Nephron (organoid): Measurements from ENCODE around the gene NIN.

Source experiments
- H3K27ac Mint-ChIP-seq, 3 experiments: 2 replicates each; pipeline ENCODE4 v1.8.0; 2020; ENCODE audit warnings: mixed read lengths in 3 of 3, mild to moderate bottlenecking in 2 of 3, moderate library complexity in 1 of 3
- H3K27me3 Mint-ChIP-seq: 2 replicates; pipeline ENCODE4 v1.8.0; 2021; ENCODE audit warnings: low read depth, mild to moderate bottlenecking, moderate library complexity, mixed read lengths
- H3K36me3 Mint-ChIP-seq: 2 replicates; pipeline ENCODE4 v1.8.0; 2020; ENCODE audit warnings: low read depth, mixed read lengths
- H3K4me1 Mint-ChIP-seq: 2 replicates; pipeline ENCODE4 v1.8.0; 2020; ENCODE audit warnings: mixed read lengths
- H3K4me3 Mint-ChIP-seq, 3 experiments: 2 replicates each; pipeline ENCODE4 v1.8.0; 2020; ENCODE audit warnings: mild to moderate bottlenecking in 3 of 3, mixed read lengths in 3 of 3, moderate library complexity in 2 of 3
- H3K9me3 Mint-ChIP-seq: 2 replicates; pipeline ENCODE4 v1.8.0; 2020; ENCODE audit warnings: mixed read lengths
- CTCF ChIP-seq, 3 experiments: fragments of 200-600 bp; sonication (generic); IDR thresholded peaks; one replicate each; pipeline ENCODE4 v1.5.0; 2021; ENCODE audit warnings: antibody characterized with exemption in 3 of 3; ENCODE audit not compliant: unreplicated experiment in 3 of 3

NIN gene

DNA sequence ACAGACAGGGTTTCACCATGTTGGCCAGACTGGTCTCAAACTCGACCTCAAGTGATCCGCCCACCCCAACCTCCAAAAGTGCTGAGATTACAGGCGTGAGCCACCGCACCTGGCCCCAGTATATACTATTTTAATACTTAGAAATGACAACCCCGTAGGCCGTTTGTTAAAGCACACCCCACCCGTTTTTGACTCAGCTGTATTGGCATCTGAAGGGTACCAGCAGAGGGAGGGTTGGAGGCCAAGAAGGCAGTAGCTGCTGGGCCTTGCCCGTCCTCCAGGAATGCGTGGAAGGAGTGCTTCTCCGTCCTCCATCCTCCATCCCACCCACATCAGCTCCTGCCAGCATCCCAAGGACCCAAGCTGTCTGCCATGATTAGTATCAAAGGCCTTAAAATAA is 6.3 kb upstream of the NIN start:
- H3K27me3 Mint-ChIP-seq: peaks cover 19% of the 10 kb centered on the region
- H3K4me1 Mint-ChIP-seq: peaks cover 6% of the 10 kb centered on the region
- no peak overlapping the region for H3K27ac Mint-ChIP-seq
- no peaks in the 10 kb centered on the region for H3K36me3 Mint-ChIP-seq
- H3K4me3 Mint-ChIP-seq: no peak overlapping the region
- H3K9me3 Mint-ChIP-seq: no peaks in the 10 kb centered on the region
- TF ChIP-seq CTCF (IDR thresholded peaks at IDR 0.05; ENCODE audit: unreplicated experiment in 3 of 3): no peak

- peaks cover 19% of the 10 kb centered on the region for H3K27me3 Mint-ChIP-seq
- no peak for TF ChIP-seq CTCF (IDR thresholded peaks at IDR 0.05; ENCODE audit: unreplicated experiment in 3 of 3)
- peaks cover 11% of the 10 kb centered on the region for H3K4me1 Mint-ChIP-seq
- H3K27ac Mint-ChIP-seq: no peak overlapping the region
- H3K36me3 Mint-ChIP-seq: no peaks in the 10 kb centered on the region
- no peak overlapping the region for H3K4me3 Mint-ChIP-seq
- H3K9me3 Mint-ChIP-seq: no peaks in the 10 kb centered on the region
Observed at GRCh38 chr14:50836515-50836914, 5.6 kb upstream of the NIN start.

GRCh38 chr14:50835280-50835679 is 4.3 kb upstream of the NIN start:
- Mint-ChIP-seq H3K36me3 (no peaks in the 10 kb centered on the region), H3K27me3 (peaks cover 19% of the 10 kb centered on the region), H3K9me3 (no peaks in the 10 kb centered on the region), H3K27ac (no peak overlapping the region), H3K4me3 (peak overlapping the region in 1 of 3 experiments; percentile 8), H3K4me1 (peaks cover 11% of the 10 kb centered on the region)
- TF ChIP-seq CTCF (IDR thresholded peaks at IDR 0.05; ENCODE audit: unreplicated experiment in 3 of 3): no peak

DNA sequence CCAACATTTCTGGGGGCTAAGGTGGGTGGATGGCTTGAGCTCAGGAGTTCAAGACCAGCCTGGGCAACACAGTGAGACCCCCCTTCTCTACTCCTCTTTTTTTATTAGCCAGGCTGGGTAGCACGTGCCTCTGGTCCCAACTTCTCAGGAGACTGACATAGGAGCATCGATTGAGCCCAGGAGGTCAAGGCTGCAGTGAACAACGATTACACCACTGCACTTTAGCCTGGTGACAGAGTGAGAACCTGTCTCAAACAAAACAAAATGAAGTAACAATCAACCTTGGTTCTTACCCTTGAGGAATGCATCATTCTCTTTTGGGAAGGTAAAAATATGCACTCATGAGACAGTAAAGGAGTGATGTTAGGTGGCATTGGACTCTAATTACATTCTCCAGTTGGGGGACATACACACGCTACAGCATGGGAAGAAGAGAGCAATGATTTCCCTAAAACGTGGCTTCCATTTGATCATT is 3.9 kb upstream of the NIN start:
- TF ChIP-seq CTCF (IDR thresholded peaks at IDR 0.05; ENCODE audit: unreplicated experiment in 3 of 3): no peak
- Mint-ChIP-seq H3K27ac (no peak overlapping the region), H3K4me3 (no peak overlapping the region), H3K4me1 (peaks cover 14% of the 10 kb centered on the region), H3K27me3 (peaks cover 21% of the 10 kb centered on the region), H3K36me3 (no peaks in the 10 kb centered on the region), H3K9me3 (no peaks in the 10 kb centered on the region)

DNA sequence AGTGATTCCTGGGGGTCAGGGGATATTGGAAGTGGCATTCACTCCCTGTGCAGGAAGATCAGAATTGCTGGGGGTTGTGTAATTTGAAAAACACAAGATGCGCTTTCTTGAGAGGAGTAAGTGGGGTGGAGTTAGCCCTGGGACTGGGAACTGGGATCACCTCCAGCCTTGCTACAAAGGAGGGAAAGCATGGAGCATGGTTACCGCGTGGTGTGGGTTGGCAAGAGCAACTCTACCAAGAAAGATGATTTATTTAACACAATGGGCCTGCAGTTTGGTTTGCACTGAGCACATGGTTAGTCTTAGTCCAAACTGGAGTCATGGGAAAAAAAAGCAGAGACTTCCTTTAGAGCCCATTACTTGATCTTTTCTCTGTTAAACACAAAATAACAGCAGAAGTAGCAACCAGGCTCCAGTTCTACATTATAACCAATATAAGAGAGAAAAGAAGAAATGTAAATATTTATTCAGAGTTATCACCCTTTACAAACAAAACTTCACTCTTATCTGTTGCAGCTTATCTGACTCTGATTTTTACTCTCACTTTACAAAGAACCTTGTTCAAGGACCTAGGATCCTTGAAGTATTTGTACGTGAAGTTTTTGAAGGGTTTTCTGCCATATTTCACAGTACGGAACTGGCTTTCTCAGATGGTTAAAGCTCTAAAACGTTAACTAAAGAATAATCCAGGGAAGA is 2.1 kb upstream of the NIN start:
- Mint-ChIP-seq H3K4me3 (peak overlapping the region; percentile 71 to 81 (median 76)), H3K9me3 (no peaks in the 10 kb centered on the region), H3K36me3 (no peaks in the 10 kb centered on the region), H3K4me1 (peaks cover 32% of the 10 kb centered on the region), H3K27ac (no peak overlapping the region), H3K27me3 (peaks cover 25% of the 10 kb centered on the region)
- no peak for TF ChIP-seq CTCF (IDR thresholded peaks at IDR 0.05; ENCODE audit: unreplicated experiment in 3 of 3)

DNA sequence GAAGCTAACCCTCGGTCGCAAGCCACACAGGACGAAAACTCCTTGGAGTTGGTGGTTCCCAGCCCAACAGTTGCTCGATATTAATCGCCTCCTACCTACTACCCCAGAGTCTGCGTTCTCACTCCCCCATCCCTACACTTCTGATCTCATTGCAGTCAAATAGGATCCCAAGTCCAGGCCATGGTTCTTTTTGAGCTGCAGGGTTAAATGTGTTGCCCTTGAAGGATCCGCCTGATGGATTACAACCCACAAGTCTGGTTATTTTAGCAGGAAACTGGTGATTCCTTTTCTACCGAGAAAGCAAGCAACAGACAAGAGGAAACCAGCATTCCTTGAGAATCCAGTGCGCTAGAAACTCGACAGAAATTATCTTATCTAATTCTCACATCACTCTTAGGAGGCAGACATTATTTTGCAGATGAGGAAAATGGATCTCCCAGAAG is 785 bp upstream of the NIN start:
- peak overlapping the region; percentile 96 to 99 (median 98) for H3K4me3 Mint-ChIP-seq
- no peak for TF ChIP-seq CTCF (IDR thresholded peaks at IDR 0.05; ENCODE audit: unreplicated experiment in 3 of 3)
- H3K27ac Mint-ChIP-seq: peak overlapping the region; percentile 63 to 88 (median 63)
- peaks cover 25% of the 10 kb centered on the region for H3K27me3 Mint-ChIP-seq
- H3K36me3 Mint-ChIP-seq: no peaks in the 10 kb centered on the region
- H3K9me3 Mint-ChIP-seq: no peaks in the 10 kb centered on the region
- H3K4me1 Mint-ChIP-seq: peaks cover 38% of the 10 kb centered on the region
